GM19452 (cell line): ENCODE measurements around the gene PSG1.
"Not testable (repeated sequence)": the region's sequence is repeated elsewhere in the genome, so short reads cannot be mapped to it uniquely, and the experiment has no call there.

Experiments
- ATAC-seq: cut with Tn5 transposase; IDR thresholded peaks from one replicate; pipeline ENCODE4 v1.9.1; 2021; ENCODE audit not compliant: unreplicated experiment

Gene PSG1

DNA sequence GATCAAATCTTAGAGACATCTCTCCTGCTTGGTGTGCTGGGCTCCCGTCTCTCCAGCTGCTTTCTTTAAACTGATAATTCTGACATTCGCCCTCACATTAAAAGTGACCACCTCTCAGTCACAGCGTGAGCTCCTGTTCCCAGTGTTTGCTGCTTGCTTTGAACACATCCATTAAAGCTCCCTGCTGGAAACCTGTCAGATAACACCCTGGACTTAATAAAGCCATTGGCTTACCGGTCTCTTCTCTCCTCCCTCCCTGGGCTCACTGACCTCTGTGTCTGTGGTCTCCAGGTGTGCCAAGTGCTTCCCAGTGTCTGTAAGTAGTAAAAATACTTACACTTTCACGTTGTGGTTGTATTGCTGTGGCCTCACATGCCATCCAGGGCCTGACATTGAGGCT, 2.5 kb upstream of the PSG1 start:
- ATAC-seq = not testable (repeated sequence)

- ATAC-seq = not testable (repeated sequence)
These were observed 1.8 kb upstream of the PSG1 start for GRCh38 chr19:42881279-42881678.

GRCh38 chr19:42880621-42881020, 1.1 kb upstream of the PSG1 start:
- ATAC-seq = not testable (repeated sequence)

DNA sequence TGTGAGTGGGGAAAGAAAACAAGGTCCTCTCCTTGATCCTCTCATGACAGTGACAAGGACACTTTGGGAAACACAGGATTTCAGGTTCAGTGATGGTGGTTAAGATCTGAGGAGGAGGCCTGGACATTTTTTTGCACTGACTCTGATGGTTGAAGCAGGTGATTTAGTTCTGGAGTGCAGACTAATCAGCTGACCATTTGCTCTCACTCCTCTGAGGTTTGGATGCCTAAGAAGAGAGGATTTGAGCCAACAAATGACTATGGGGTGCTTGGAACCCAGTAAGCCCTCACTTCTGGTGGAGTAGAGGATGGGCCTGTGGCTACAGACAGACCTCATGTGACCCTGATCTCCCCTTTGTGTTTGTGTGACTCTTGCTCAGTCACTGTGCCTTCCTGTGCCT, 2.9 kb downstream of the PSG1 start:
- not testable (repeated sequence) for ATAC-seq

DNA sequence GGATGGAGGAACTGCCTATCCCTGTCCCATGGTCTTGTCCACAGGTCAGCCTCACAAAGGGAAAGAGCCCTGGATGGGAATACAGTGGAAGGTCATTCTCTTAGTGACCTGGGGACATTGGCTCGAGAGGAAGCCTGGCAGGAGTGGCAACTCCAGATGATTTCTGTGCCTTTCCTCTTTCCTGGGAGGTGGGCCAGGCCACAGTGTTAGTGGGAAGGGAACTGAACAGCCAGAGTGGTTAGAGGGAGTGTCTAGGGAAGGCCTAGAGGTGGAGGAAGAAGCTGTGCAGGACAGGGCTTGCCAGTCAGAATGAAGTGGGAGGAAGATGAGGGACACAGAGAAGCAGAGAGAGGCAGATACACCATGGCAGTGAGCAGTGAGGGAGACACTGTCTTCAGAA, 3.6 kb downstream of the PSG1 start:
- not testable (repeated sequence) for ATAC-seq

- not testable (repeated sequence) for ATAC-seq
These were observed 4.4 kb downstream of the PSG1 start for GRCh38 chr19:42874901-42875813.

GRCh38 chr19:42874136-42874535, 5.4 kb downstream of the PSG1 start:
- not testable (repeated sequence) for ATAC-seq

- no peak for ATAC-seq
These were observed 6.9 kb downstream of the PSG1 start for GRCh38 chr19:42872608-42873007.

DNA sequence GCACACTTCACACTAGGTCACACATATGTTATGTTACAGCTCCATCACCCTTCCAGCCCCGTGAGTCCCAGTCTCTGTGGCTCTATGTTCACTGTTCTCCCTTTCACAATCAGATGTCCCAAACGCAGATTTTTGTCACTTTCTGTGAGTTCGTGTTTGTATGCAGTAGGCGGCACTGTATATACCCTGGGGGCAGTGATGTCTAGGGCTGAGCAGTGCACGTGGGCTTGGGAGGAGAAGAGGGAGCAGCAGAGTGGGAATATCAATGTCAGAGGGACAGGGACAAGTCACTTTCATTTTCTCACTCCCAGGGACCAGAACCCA, 22.0 kb downstream of the PSG1 start:
- ATAC-seq = no peak

GRCh38 chr19:42856866-42857543, 22.5 kb downstream of the PSG1 start:
- ATAC-seq = not testable (repeated sequence)

DNA sequence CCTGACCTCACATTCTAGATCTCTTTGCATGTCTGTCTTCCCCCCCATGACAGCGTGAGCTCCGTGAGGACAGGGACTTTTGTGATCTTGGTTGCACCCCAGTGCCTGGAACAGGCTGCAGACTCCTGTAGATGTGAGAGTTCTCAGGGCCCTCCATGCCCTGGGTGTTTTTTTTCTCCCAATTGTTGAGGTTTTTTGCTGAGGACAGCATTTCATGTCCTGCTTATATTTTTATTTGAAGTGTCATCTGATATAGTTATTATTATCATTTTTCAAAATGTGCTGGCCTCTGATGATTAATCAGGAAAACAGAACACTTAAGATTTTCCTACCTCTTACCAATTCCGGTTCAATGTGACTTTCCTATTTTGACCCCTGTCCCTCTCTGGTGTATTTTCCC, 24.8 kb downstream of the PSG1 start:
- ATAC-seq = not testable (repeated sequence)

DNA sequence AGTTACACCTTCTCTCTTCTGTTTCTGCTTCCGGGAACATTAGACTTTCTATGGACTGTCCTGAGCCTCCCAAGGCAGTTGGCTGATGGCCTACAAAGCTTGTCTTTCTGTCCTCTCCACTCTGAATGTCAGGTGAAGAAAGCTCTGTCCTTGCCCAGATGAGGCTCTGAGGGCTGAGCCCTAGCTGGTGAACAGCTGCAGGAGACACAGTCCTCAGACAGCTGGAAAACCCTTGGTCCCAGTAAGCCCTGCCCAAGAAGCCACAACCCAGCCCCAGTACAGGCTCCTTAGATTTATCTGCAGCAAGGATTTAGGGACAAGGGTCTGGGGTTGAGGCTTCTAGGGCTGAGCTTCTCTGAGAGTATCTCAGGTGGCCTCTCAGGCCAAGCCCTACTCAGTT, 26.3 kb downstream of the PSG1 start:
- not testable (repeated sequence) for ATAC-seq

GRCh38 chr19:42852821-42853220, 26.7 kb downstream of the PSG1 start:
- not testable (repeated sequence) for ATAC-seq

- not testable (repeated sequence) for ATAC-seq
These were observed 27.7 kb downstream of the PSG1 start for GRCh38 chr19:42851718-42852280.

GRCh38 chr19:42850981-42851717, 28.4 kb downstream of the PSG1 start:
- ATAC-seq = no peak

DNA sequence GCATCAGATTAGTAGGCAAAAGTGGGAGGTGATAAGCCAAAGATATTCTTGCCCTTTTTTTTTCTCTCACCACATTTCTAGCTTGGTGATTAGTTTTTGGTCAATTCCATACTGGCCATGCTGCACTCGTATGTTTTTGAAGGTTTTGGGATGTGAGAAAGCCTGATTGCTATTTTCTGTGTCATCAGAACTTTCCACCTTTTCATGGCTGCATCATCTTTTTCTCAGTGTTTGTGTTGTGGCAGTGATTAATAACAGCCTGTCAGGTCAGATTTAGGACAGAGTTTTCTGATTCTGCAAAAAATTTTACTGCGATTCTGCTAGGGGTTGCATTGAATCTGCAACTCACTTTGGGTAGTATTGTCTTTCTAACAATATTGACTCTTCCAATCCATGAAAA, 32.9 kb downstream of the PSG1 start:
- no peak for ATAC-seq

GRCh38 chr19:42843631-42844030, 35.9 kb downstream of the PSG1 start:
- ATAC-seq = not testable (repeated sequence)

- not testable (repeated sequence) for ATAC-seq
These were observed 46.6 kb downstream of the PSG1 start for GRCh38 chr19:42832746-42833442.

GRCh38 chr19:42832023-42832680, 47.4 kb downstream of the PSG1 start:
- not testable (repeated sequence) for ATAC-seq
